Activated CD4-positive, alpha-beta T cell treated with anti-CD3 and anti-CD28 coated beads, Interleukin-2, amount 10 ng/mL, durations not matched to agents 24 days and 14 days (primary cell): Measurements from ENCODE around the gene TLR5. TPM values are rescaled to one million over a fixed set of nuclear protein-coding genes. Genes with fewer than 3 reads are reported as not detected.
"Not testable (repeated sequence)": the region's sequence is repeated elsewhere in the genome, so short reads cannot be mapped to it uniquely, and the experiment has no call there.

Experiments
- DNase-seq: peaks from one replicate; pipeline ENCODE4 v3.0.0; 2022
- H3K27ac Mint-ChIP-seq: one replicate; pipeline ENCODE4 v1.8.0; 2022; ENCODE audit warnings: mild to moderate bottlenecking, mixed read lengths
- H3K27me3 Mint-ChIP-seq: one replicate; pipeline ENCODE4 v1.8.0; 2022; ENCODE audit warnings: mixed read lengths
- H3K36me3 Mint-ChIP-seq: one replicate; pipeline ENCODE4 v1.8.0; 2022; ENCODE audit warnings: low read depth, mild to moderate bottlenecking, mixed read lengths
- H3K4me1 Mint-ChIP-seq: one replicate; pipeline ENCODE4 v1.8.0; 2021; ENCODE audit warnings: mixed read lengths
- H3K4me3 Mint-ChIP-seq: one replicate; pipeline ENCODE4 v1.8.0; 2022; ENCODE audit warnings: mild to moderate bottlenecking, moderate library complexity, mixed read lengths
- H3K9me3 Mint-ChIP-seq: one replicate; pipeline ENCODE4 v1.8.0; 2021; ENCODE audit warnings: mixed read lengths
- intact Hi-C: fragments of 100-400 bp; cut with micrococcal nuclease; formaldehyde crosslinking; loops from one replicate; pipeline ENCODE4 v1.15.1; 2023
- total RNA-seq: library from RNA; stranded (reverse); gene quantifications from 2 replicates; pipeline ENCODE4 v1.2.3, GENCODE V29; 2022

The TLR5 gene
- total RNA-seq, 1 donor from 2014 or later: not detected

DNA sequence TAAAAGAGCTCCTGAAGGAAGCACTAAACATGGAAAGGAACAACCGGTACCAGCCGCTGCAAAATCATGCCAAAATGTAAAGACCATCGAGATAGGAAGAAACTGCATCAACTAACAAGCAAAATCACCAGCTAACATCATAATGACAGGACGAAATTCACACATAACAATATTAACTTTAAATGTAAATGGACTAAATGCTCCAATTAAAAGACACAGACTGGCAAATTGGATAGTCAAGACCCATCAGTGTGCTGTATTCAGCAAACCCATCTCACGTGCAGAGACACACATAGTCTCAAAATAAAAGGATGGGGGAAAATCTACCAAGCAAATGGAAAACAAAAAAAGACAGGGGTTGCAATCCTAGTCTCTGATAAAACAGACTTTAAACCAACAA is 26.4 kb upstream of the TLR5 start:
- H3K36me3 Mint-ChIP-seq: not testable (repeated sequence)

DNA sequence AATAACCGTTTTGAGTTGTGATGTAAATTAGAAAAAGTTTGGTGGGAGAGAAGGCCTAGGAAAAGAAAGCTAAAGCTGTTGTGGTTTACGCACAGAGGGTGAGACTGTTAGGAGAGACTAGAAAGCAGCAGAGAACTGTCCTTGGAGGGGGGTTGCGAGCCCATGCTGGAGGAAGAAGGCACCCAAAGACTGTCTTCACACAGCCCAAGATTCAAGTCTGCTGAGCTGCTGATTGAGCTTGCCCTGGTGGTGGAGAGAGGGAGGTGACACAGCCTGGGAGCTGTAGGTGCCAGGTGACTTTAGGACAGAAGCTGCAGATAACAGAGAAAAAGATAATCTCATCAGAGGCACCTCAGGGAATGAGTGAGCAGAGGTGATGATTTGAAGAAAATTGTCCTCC is 18.3 kb upstream of the TLR5 start:
- Mint-ChIP-seq H3K4me1 (no peaks in the 10 kb centered on the region), H3K4me3 (no peak overlapping the region), H3K36me3 (no peaks in the 10 kb centered on the region), H3K9me3 (no peaks in the 10 kb centered on the region), H3K27ac (no peak overlapping the region), H3K27me3 (peaks cover 2% of the 10 kb centered on the region)
- intact Hi-C loops: no loop called here
- no peak for DNase-seq

More for the DNA sequence above, 26.4 kb upstream of the TLR5 start:
- H3K4me3 Mint-ChIP-seq, DNase-seq, H3K4me1 Mint-ChIP-seq, intact Hi-C loops, H3K27ac Mint-ChIP-seq, H3K9me3 Mint-ChIP-seq, H3K27me3 Mint-ChIP-seq: not testable (repeated sequence)

DNA sequence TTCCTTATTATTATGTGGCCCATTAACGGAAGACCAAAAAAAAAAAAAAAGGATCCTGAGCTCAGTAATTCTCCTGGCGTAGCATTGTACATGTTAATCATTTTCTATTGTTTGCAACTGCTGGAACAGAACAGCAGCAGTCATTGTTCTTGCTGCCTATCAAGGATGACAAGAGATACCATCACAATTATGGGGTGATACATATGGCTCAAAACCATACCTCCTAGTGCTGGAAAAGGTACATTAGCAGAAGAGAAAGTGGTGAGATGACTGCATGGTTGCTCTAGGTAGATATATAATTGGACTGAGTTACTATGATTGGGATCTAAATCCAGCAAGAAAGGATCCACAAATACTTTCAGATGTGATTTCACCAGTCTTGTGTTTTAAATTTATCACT is 13.3 kb upstream of the TLR5 start:
- intact Hi-C loops: no loop called here
- DNase-seq: no peak
- Mint-ChIP-seq H3K27me3 (peaks cover 2% of the 10 kb centered on the region), H3K4me1 (peaks cover 8% of the 10 kb centered on the region), H3K27ac (no peak overlapping the region), H3K9me3 (no peaks in the 10 kb centered on the region), H3K36me3 (no peaks in the 10 kb centered on the region), H3K4me3 (no peak overlapping the region)

DNA sequence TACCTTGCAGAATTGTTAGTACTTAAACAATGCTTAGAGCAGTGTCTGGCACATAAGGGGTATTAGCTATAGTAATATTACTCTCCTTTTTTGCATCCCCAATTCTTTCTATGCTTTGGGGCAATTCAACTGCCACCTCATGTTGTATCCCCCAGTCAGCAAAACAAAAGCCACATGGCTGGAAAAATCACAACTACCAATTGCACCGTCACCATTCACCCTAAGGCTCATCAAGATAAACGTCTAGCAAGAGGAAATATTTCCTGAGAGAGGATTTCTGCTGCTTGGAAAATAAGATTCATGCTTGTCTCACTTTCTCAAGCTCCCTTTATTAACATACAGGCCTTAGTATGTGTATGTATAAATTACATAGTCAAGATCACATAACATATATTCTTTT is 12.1 kb upstream of the TLR5 start:
- no peaks in the 10 kb centered on the region for H3K9me3 Mint-ChIP-seq
- peaks cover 1% of the 10 kb centered on the region for H3K27me3 Mint-ChIP-seq
- no peaks in the 10 kb centered on the region for H3K36me3 Mint-ChIP-seq
- DNase-seq: no peak
- intact Hi-C loops: no loop called here
- no peak overlapping the region for H3K4me3 Mint-ChIP-seq
- peaks cover 8% of the 10 kb centered on the region for H3K4me1 Mint-ChIP-seq
- no peak overlapping the region for H3K27ac Mint-ChIP-seq

DNA sequence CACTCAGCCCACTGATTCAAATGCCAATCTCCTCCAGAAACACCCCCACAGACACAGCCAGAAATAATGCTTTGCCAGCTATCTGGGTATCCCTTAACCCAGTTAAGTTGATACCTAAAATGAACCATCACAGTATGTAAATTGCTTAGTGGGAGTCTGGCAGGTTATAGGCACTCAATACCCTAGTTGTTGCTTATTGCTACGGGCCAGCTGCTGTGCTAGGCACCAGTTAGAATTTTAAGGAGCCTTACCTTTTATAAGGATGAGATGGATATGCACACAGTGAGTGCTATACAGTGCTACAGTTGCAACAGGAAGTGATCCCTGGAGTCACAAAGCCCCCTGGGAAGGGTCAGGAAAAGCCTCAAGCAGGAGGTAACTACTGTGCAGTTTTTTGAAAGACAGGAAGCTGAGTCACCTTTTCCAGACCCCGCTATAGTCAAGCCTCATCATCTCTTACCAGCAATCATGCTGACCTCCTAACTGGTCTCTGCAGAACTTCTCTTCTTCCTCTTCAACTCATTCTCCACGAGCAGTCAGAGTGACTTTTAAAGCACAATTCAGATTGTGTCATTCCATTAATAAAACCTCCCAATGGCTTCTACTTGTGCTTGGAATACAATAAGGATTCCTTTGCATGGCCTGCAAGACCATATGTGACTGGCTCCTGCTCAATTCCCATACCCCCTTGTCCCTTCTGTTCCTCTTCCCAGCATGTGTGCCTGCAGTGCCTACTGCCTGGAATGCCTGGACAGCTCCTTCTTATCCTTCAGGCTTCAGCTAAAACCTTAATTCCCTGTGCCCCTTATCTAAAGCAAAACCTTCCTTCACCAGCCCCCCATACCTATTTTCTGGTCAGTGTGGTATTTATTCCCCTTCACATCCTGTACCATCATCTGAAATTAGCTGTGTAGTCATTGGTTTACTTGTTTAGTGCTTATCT is 10.4 kb upstream of the TLR5 start:
- Mint-ChIP-seq H3K4me1 (peaks cover 8% of the 10 kb centered on the region), H3K9me3 (peaks cover 4% of the 10 kb centered on the region), H3K27ac (no peak overlapping the region), H3K27me3 (peaks cover 1% of the 10 kb centered on the region), H3K4me3 (no peak overlapping the region), H3K36me3 (no peaks in the 10 kb centered on the region)
- DNase-seq: peak; percentile 52
- intact Hi-C loops: no loop called here

DNA sequence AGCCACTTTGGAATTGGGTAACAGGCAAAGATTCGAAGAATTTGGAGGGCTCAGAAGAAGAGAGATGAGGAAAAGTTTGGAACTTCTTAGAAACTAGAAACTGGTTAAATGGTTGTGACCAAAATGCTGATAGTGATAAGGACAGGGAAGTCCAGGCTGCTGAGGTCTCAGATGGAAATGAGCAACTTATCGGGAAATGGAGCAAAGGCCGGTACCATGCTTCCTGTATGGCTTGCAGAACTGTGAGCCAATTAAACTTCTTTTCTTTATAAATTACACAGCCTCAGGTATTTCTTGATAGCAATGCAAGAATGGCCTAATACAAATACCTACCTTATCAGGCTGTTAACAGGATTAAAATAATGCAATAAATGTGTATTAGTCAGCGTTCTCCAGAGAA is 9.4 kb upstream of the TLR5 start:
- Mint-ChIP-seq H3K4me1 (peaks cover 8% of the 10 kb centered on the region), H3K36me3 (no peaks in the 10 kb centered on the region), H3K27ac (no peak overlapping the region), H3K4me3 (no peak overlapping the region), H3K9me3 (peaks cover 9% of the 10 kb centered on the region), H3K27me3 (peaks cover 1% of the 10 kb centered on the region)
- intact Hi-C loops: no loop called here
- DNase-seq: no peak

DNA sequence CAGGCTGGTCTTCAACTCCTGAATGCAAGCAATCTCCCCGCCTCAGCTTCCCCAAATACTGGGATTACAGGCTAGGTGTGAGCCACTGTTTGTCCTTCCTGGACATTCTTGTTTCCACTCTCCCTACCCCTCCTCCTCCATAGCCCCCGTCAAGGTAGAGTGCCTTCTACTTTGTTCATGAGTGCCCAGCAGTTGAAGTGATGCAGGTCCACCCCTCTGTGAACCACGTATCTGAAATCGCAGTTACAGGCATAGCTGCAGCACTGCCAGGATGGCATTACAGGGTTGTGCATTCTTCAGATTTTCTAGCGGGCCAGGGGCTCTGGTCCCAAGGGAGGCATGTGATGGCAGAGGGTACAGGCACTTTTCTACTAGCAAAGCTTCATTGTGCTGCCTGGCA is 7.4 kb upstream of the TLR5 start:
- Mint-ChIP-seq H3K4me1 (peaks cover 8% of the 10 kb centered on the region), H3K4me3 (no peak overlapping the region), H3K9me3 (peaks cover 22% of the 10 kb centered on the region), H3K27ac (no peak overlapping the region), H3K36me3 (no peaks in the 10 kb centered on the region), H3K27me3 (peaks cover 6% of the 10 kb centered on the region)
- intact Hi-C loops: no loop called here
- no peak for DNase-seq

DNA sequence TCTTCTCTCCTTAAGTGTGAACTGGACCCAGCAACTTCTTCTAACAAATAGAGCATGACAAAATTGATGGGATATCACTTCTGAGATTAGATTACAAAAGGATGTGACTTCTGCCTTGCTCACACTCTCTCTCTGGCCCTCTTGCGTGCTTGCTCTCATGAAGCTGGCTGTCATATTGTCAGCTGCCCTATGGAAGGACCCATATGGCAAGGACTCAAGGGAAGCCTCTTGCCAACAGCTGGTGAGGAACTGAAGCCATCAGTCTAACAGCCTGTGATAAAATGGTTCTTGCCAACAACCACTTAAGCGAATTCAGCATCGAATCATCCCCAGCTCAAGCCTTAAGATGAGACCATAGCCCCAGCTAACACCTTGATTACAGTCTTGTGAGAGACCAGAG is 4.8 kb upstream of the TLR5 start:
- Mint-ChIP-seq H3K27me3 (peaks cover 6% of the 10 kb centered on the region), H3K27ac (no peak overlapping the region), H3K9me3 (peaks cover 22% of the 10 kb centered on the region)

DNA sequence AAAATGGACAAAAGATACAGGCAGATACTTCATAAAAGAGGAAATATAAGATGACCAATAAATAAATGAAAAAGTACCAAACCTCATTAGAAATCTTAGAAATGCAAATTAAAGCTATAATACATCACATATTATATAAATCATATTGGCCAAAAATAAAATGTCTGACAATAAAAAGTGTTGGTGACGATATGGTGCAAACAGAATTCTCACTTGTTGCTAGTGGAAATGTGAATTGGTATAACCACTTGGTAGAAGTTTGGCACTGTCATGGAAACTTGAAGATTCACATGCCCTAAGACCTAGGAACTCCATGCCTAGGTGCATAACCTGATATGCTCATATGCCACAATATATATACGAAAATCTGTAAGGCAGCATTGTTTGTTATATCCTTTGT is 4.4 kb upstream of the TLR5 start:
- Mint-ChIP-seq H3K27me3 (peaks cover 6% of the 10 kb centered on the region), H3K27ac (no peak overlapping the region), H3K36me3 (no peaks in the 10 kb centered on the region), H3K4me1 (peaks cover 10% of the 10 kb centered on the region), H3K4me3 (no peak overlapping the region), H3K9me3 (peaks cover 22% of the 10 kb centered on the region)
- no peak for DNase-seq
- intact Hi-C loops: no loop called here

More for the DNA sequence above, 4.8 kb upstream of the TLR5 start:
- no peaks in the 10 kb centered on the region for H3K36me3 Mint-ChIP-seq
- intact Hi-C loops: no loop called here
- H3K4me1 Mint-ChIP-seq: peaks cover 7% of the 10 kb centered on the region
- H3K4me3 Mint-ChIP-seq: no peak overlapping the region
- no peak for DNase-seq

DNA sequence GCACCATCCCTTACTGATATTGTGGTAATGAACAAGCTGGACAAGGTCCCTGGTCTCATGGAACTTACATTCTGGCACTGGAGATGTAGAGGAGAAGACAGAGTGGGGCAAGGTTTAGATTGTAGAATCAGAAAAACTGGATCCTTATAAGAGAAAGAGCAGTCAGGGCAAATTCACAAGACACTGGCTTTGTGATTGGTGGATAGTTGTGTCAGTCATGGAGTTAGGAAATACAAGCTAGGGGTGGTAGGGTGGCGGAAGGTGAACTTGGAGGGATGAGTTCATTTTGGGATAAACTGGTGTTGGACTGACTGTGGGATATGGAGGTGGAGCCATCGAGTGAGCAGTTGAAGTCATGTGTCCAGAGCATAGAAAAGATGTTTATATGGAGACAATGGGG is 3.7 kb upstream of the TLR5 start:
- Mint-ChIP-seq H3K4me3 (no peak overlapping the region), H3K9me3 (peaks cover 22% of the 10 kb centered on the region), H3K4me1 (peaks cover 10% of the 10 kb centered on the region), H3K27ac (no peak overlapping the region), H3K36me3 (no peaks in the 10 kb centered on the region), H3K27me3 (peaks cover 6% of the 10 kb centered on the region)
- no peak for DNase-seq
- intact Hi-C loops: no loop called here

DNA sequence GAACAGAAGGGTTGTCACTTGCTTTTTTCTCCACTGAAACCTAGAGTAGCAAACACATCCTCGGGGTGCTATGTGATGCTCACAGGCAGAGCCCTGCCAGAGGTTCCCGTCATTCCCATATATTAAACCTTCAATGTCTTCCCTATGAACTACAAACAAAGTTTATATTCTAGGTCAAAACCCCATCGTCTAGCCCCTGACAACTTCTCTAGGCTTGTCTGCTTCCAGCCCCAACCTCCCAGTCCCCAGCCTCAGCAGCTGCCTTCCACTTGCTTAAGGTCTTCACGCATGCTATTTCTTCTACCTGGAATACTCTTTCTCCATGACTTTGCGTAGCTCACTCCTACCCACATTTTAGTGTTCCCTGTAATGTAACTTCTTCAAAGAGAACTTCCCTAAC is 1.9 kb upstream of the TLR5 start:
- DNase-seq: peak; percentile 50
- intact Hi-C loops: no loop called here
- Mint-ChIP-seq H3K36me3 (no peaks in the 10 kb centered on the region), H3K27me3 (peaks cover 4% of the 10 kb centered on the region), H3K4me1 (peaks cover 10% of the 10 kb centered on the region), H3K9me3 (peaks cover 22% of the 10 kb centered on the region), H3K4me3 (no peak overlapping the region), H3K27ac (no peak overlapping the region)

DNA sequence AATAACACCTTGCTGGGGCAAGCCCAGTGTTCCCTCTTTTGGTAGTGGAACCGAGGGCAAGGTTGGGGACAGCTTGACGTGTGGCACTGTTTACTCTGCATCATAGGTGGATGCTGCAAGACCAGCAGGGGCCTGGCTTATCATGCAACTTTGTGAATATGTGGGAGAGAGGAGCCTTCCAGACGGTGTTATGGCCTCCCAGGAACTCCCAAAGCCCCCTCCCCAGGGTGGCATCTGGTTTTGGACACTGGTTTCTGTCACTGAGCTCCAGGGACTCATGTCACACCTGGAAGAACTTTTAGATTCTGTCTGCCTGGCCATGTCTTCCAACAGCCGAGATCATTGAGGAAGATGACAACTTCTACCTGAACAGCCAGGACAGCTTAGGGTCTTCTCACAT is 1.4 kb upstream of the TLR5 start:
- H3K4me3 Mint-ChIP-seq: no peak overlapping the region
- peak; percentile 54 for DNase-seq
- no peak overlapping the region for H3K27ac Mint-ChIP-seq
- intact Hi-C loops: no loop called here
- H3K36me3 Mint-ChIP-seq: no peaks in the 10 kb centered on the region
- peaks cover 10% of the 10 kb centered on the region for H3K4me1 Mint-ChIP-seq
- peaks cover 22% of the 10 kb centered on the region for H3K9me3 Mint-ChIP-seq
- H3K27me3 Mint-ChIP-seq: peaks cover 5% of the 10 kb centered on the region

DNA sequence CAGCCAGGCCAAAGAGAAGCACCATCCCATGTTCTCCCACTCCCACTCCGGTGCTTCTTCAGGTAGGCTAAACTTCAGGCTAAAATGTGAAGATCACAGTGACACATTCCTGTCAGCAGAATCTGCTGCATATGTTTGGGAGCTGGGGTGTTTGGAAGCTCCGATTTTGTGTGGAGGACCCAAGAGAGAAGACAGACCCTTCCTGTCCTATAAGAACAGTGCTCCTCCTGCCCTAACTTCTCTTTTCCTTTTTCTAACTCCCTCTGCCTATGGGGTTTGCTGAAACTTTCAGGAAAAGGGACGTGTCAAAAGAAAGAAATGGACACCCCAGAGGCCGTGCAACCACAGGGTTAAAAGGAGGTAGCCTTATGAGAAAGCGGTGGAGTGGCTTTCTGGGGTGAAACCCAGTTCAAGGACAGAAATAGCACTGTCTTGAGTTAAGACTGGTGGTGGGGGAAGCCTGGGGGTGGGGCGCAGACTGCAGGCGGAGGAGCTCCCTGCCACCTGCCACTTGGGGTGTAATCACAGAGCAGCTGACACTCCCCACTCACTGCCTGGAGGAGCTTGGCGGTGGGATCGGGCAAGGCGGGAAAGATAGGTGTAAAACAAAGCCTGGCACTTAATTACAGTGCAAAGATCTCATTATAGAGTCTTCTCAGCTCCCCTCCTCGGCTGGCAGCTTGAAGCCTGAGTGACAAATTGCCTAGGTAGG is 645 bp upstream of the TLR5 start:
- Mint-ChIP-seq H3K4me3 (peak overlapping the region; percentile 72), H3K9me3 (peaks cover 20% of the 10 kb centered on the region), H3K27me3 (peaks cover 7% of the 10 kb centered on the region), H3K27ac (no peak overlapping the region), H3K36me3 (no peaks in the 10 kb centered on the region), H3K4me1 (peaks cover 10% of the 10 kb centered on the region)
- intact Hi-C loops: loop anchor here (1.0 kb wide), 1 partner anchor 10 kb away; no protein-coding TSS in a partner anchor
- DNase-seq: peak; percentile 63

DNA sequence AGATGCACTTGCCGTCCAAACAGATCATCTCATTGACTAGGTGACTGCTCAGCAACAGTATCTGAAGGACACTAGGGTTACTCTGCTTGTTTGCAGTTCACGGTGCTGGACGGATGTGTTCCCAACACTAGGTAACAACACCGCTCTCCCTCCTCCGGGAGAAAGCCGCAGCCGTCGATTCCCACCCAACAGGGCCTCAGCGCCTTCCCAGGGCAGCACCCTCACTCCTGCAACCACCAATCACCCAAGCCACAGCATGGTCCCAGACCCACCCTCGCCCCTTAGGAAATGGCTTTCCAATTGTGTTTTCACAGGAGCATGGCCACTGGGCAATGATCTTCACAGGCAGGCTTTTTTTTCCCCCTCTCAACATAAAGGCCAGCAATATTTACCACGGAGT is 779 bp downstream of the TLR5 start:
- peak overlapping the region; percentile 72 for H3K4me3 Mint-ChIP-seq
- H3K27me3 Mint-ChIP-seq: peaks cover 15% of the 10 kb centered on the region
- H3K4me1 Mint-ChIP-seq: peaks cover 10% of the 10 kb centered on the region
- H3K27ac Mint-ChIP-seq: no peak overlapping the region
- H3K36me3 Mint-ChIP-seq: no peaks in the 10 kb centered on the region
- intact Hi-C loops: loop anchor here (1.0 kb wide), 1 partner anchor 39 kb away; no protein-coding TSS in a partner anchor
- no peak for DNase-seq
- H3K9me3 Mint-ChIP-seq: peaks cover 13% of the 10 kb centered on the region
